ENCODE results near the gene KRT2.

GRCh38 chr12:52634266-52635056 is 17.6 kb downstream of the KRT2 start:
- no peak for TF ChIP-seq CTCF (conservative IDR thresholded peaks at IDR 0.05)
- TF ChIP-seq EZH2 (IDR thresholded peaks at IDR 0.05; ENCODE audit: low read depth): no peak
